ENCODE results near the gene SLC34A1. TPM values are rescaled to one million over a fixed set of nuclear protein-coding genes. Genes with fewer than 3 reads are reported as not detected.

Gene SLC34A1
- total and polyA plus RNA-seq, 2 of the 13 experiments (the other 11 are each of a cell fraction or from before 2014, with no cell fraction given), result 0.03 to 0.20 TPM

DNA sequence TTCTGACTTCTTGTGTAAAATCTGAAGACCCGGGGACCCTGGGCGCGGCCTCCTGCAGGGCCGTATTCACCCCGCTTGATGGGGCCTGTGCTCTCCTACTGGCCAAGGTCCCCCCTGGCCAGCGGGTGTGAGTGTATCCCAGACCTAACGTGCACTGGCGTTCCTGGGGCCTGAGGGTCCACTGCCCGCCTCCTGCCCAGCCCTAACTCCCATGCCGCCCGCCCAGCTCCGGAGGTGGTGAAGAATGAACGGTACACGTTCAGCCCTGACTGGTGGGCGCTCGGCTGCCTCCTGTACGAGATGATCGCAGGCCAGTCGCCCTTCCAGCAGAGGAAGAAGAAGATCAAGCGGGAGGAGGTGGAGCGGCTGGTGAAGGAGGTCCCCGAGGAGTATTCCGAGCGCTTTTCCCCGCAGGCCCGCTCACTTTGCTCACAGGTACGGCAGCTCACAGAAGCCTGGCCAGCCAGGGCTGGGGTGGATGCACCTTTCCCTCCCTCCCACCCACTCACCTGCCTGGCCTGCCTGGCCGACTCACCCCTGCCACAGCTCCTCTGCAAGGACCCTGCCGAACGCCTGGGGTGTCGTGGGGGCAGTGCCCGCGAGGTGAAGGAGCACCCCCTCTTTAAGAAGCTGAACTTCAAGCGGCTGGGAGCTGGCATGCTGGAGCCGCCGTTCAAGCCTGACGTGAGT lies 51.8 kb downstream of the SLC34A1 start (continued):
- TF ChIP-seq, protein P1, sequence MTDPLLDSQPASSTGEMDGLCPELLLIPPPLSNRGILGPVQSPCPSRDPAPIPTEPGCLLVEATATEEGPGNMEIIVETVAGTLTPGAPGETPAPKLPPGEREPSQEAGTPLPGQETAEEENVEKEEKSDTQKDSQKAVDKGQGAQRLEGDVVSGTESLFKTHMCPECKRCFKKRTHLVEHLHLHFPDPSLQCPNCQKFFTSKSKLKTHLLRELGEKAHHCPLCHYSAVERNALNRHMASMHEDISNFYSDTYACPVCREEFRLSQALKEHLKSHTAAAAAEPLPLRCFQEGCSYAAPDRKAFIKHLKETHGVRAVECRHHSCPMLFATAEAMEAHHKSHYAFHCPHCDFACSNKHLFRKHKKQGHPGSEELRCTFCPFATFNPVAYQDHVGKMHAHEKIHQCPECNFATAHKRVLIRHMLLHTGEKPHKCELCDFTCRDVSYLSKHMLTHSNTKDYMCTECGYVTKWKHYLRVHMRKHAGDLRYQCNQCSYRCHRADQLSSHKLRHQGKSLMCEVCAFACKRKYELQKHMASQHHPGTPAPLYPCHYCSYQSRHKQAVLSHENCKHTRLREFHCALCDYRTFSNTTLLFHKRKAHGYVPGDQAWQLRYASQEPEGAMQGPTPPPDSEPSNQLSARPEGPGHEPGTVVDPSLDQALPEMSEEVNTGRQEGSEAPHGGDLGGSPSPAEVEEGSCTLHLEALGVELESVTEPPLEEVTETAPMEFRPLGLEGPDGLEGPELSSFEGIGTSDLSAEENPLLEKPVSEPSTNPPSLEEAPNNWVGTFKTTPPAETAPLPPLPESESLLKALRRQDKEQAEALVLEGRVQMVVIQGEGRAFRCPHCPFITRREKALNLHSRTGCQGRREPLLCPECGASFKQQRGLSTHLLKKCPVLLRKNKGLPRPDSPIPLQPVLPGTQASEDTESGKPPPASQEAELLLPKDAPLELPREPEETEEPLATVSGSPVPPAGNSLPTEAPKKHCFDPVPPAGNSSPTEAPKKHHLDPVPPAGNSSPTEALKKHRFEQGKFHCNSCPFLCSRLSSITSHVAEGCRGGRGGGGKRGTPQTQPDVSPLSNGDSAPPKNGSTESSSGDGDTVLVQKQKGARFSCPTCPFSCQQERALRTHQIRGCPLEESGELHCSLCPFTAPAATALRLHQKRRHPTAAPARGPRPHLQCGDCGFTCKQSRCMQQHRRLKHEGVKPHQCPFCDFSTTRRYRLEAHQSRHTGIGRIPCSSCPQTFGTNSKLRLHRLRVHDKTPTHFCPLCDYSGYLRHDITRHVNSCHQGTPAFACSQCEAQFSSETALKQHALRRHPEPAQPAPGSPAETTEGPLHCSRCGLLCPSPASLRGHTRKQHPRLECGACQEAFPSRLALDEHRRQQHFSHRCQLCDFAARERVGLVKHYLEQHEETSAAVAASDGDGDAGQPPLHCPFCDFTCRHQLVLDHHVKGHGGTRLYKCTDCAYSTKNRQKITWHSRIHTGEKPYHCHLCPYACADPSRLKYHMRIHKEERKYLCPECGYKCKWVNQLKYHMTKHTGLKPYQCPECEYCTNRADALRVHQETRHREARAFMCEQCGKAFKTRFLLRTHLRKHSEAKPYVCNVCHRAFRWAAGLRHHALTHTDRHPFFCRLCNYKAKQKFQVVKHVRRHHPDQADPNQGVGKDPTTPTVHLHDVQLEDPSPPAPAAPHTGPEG (CRISPR knock-in tag; IDR thresholded peaks at IDR 0.05), result no peak
- TF ChIP-seq KDM2A (CRISPR knock-in tag; IDR thresholded peaks at IDR 0.05; ENCODE audit: borderline replicate concordance, low read depth), result 0 out of 2 replicates have a peak, but pooled peaks have one; percentile 22
- TF ChIP-seq RNF2 (conservative IDR thresholded peaks at IDR 0.05; ENCODE audit: low read depth), result no peak
- TF ChIP-seq, protein P2, sequence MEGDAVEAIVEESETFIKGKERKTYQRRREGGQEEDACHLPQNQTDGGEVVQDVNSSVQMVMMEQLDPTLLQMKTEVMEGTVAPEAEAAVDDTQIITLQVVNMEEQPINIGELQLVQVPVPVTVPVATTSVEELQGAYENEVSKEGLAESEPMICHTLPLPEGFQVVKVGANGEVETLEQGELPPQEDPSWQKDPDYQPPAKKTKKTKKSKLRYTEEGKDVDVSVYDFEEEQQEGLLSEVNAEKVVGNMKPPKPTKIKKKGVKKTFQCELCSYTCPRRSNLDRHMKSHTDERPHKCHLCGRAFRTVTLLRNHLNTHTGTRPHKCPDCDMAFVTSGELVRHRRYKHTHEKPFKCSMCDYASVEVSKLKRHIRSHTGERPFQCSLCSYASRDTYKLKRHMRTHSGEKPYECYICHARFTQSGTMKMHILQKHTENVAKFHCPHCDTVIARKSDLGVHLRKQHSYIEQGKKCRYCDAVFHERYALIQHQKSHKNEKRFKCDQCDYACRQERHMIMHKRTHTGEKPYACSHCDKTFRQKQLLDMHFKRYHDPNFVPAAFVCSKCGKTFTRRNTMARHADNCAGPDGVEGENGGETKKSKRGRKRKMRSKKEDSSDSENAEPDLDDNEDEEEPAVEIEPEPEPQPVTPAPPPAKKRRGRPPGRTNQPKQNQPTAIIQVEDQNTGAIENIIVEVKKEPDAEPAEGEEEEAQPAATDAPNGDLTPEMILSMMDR (CRISPR knock-in tag; IDR thresholded peaks at IDR 0.05), result no peak
- peak; percentile 91 for TF ChIP-seq AGO2 (optimal IDR thresholded peaks at IDR 0.05; ENCODE audit: low read depth, low read length)
- TF ChIP-seq ZSCAN31 (CRISPR knock-in tag; IDR thresholded peaks at IDR 0.05; ENCODE audit: low read depth), result no peak
- no peak for TF ChIP-seq PRMT3 (CRISPR knock-in tag; IDR thresholded peaks at IDR 0.05; ENCODE audit: borderline replicate concordance, low read depth)
- TF ChIP-seq DNMT1 (CRISPR knock-in tag; IDR thresholded peaks at IDR 0.05), result no peak
- peak; percentile 38 for TF ChIP-seq AGO1 (IDR thresholded peaks at IDR 0.05; ENCODE audit: low read depth, low read length, poor library complexity, severe bottlenecking)
- TF ChIP-seq YY1 (IDR thresholded peaks at IDR 0.05; ENCODE audit: insufficient read depth, insufficient replicate concordance, low read depth, low read length), result no peak
- no peak for TF ChIP-seq TCF7L2 (IDR thresholded peaks at IDR 0.05; ENCODE audit: low read depth, low read length)
- TF ChIP-seq RBM39 (IDR thresholded peaks at IDR 0.05; ENCODE audit: low read depth, low read length, poor library complexity, severe bottlenecking), result no peak
- TF ChIP-seq HMGA1 (CRISPR knock-in tag; conservative IDR thresholded peaks at IDR 0.05), result no peak
- TF ChIP-seq ZNF605 (CRISPR knock-in tag; IDR thresholded peaks at IDR 0.05), result peak; percentile 52; the same call in 1 of the 2 replicates
- TF ChIP-seq ZNF709 (CRISPR knock-in tag; IDR thresholded peaks at IDR 0.05), result no peak
- TF ChIP-seq, protein P3, sequence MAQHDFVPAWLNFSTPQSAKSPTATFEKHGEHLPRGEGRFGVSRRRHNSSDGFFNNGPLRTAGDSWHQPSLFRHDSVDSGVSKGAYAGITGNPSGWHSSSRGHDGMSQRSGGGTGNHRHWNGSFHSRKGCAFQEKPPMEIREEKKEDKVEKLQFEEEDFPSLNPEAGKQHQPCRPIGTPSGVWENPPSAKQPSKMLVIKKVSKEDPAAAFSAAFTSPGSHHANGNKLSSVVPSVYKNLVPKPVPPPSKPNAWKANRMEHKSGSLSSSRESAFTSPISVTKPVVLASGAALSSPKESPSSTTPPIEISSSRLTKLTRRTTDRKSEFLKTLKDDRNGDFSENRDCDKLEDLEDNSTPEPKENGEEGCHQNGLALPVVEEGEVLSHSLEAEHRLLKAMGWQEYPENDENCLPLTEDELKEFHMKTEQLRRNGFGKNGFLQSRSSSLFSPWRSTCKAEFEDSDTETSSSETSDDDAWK (CRISPR knock-in tag; IDR thresholded peaks at IDR 0.05), result no peak
- TF ChIP-seq RBFOX2 (IDR thresholded peaks at IDR 0.05; ENCODE audit: low read depth, low read length), result 0 out of 2 replicates have a peak, but pooled peaks have one; percentile 34
- TF ChIP-seq ZNF264 (CRISPR knock-in tag; IDR thresholded peaks at IDR 0.05), result no peak
